ENCODE results near the gene OR4C45. TPM values are rescaled to one million over a fixed set of nuclear protein-coding genes. Genes with fewer than 3 reads are reported as not detected.

Gene OR4C45
- total and polyA plus RNA-seq, 2 of the 4 experiments (the other 2 are of a cell fraction), result not detected

DNA sequence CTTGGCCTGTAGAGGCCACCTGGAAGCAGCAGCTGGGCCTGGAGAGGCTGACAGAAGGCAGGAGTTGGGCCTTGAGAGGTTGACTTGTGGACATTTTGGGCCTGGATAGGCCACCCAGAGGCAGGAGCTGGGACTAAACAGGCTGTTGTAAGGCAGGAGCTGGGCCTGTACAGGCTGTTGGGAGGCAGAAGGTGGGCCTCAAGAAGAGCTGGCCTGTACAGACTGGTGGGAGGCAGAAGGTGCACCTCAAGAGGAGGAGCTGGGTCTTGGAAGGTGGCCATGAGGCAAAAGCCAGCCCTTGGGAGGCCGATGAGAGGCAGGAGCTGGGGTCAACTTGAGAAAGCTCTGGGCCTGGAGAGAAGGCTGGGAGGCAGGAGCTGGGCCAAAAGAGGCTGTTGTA is 45.3 kb downstream of the OR4C45 start:
- H2BK120ac ChIP-seq (ENCODE audit: low read depth, low read length), result no peak overlapping the region
- no peak overlapping the region for H3K4ac ChIP-seq (ENCODE audit: low read depth, low read length)
- H3K9me3 ChIP-seq (ENCODE audit: control insufficient read depth, insufficient read depth, low read length), result peaks cover 35% of the 10 kb centered on the region
- H2BK20ac ChIP-seq (ENCODE audit: low read depth, low read length), result no peak overlapping the region
- no peak overlapping the region for H2BK5ac ChIP-seq (ENCODE audit: low read depth, low read length, poor library complexity, severe bottlenecking)
- no peaks in the 10 kb centered on the region for H3K79me1 ChIP-seq (ENCODE audit: low read depth in 1 of 2, low read length in 2 of 2)
- H2AK9ac ChIP-seq (replicated peaks; ENCODE audit: low read depth, low read length, poor library complexity), result no peak overlapping the region
- no peak overlapping the region for H3K4me2 ChIP-seq (ENCODE audit: low read depth, low read length)
- in situ Hi-C loops (cut with MboI; ENCODE audit: low sequenced_read_pairs), result no loop called here
- no peak overlapping the region for H3K56ac ChIP-seq (ENCODE audit: extremely low read depth, insufficient read depth, low read length)
- H3K23ac ChIP-seq (ENCODE audit: low read depth, low read length), result no peak overlapping the region
- H2AFZ ChIP-seq (replicated peaks; ENCODE audit: low read length, poor library complexity), result no peak overlapping the region
- H4K5ac ChIP-seq (ENCODE audit: low read depth, low read length), result no peak overlapping the region
- no peaks in the 10 kb centered on the region for H3K4me1 ChIP-seq (ENCODE audit: control insufficient read depth, insufficient read depth, low read length)
- no peaks in the 10 kb centered on the region for H3K27me3 ChIP-seq (ENCODE audit: control insufficient read depth, insufficient read depth, low read length)
- intact Hi-C loops (cut with micrococcal nuclease), result no loop called here
- no peaks in the 10 kb centered on the region for H4K20me1 ChIP-seq (ENCODE audit: insufficient read depth, low read length)
- H2AK5ac ChIP-seq (ENCODE audit: low read depth, low read length), result no peak overlapping the region
- no peak for TF ChIP-seq MXI1 (IDR thresholded peaks at IDR 0.05; ENCODE audit: borderline replicate concordance, low read depth, low read length)
- TF ChIP-seq, protein P1, sequence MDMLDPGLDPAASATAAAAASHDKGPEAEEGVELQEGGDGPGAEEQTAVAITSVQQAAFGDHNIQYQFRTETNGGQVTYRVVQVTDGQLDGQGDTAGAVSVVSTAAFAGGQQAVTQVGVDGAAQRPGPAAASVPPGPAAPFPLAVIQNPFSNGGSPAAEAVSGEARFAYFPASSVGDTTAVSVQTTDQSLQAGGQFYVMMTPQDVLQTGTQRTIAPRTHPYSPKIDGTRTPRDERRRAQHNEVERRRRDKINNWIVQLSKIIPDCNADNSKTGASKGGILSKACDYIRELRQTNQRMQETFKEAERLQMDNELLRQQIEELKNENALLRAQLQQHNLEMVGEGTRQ (IDR thresholded peaks at IDR 0.05; ENCODE audit: low read depth, low read length), result no peak
- TF ChIP-seq, protein P2, sequence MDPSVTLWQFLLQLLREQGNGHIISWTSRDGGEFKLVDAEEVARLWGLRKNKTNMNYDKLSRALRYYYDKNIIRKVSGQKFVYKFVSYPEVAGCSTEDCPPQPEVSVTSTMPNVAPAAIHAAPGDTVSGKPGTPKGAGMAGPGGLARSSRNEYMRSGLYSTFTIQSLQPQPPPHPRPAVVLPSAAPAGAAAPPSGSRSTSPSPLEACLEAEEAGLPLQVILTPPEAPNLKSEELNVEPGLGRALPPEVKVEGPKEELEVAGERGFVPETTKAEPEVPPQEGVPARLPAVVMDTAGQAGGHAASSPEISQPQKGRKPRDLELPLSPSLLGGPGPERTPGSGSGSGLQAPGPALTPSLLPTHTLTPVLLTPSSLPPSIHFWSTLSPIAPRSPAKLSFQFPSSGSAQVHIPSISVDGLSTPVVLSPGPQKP (IDR thresholded peaks at IDR 0.05; ENCODE audit: borderline replicate concordance, low read depth, low read length), result no peak
- TF ChIP-seq RAD21 (IDR thresholded peaks at IDR 0.05; ENCODE audit: low read length), result no peak
- TF ChIP-seq CHD1 (IDR thresholded peaks at IDR 0.05; ENCODE audit: low read depth, low read length), result no peak
- no peak for TF ChIP-seq RCOR1 (IDR thresholded peaks at IDR 0.05; ENCODE audit: insufficient replicate concordance, low read length)
- TF ChIP-seq MAFK (IDR thresholded peaks at IDR 0.05; ENCODE audit: low read depth, low read length), result no peak
- TF ChIP-seq SMC3 (IDR thresholded peaks at IDR 0.05; ENCODE audit: low read depth, low read length), result no peak
- no peak for TF ChIP-seq BHLHE40 (IDR thresholded peaks at IDR 0.05; ENCODE audit: low read depth, low read length)
- no peak for TF ChIP-seq RFX5 (IDR thresholded peaks at IDR 0.05; ENCODE audit: low read depth, low read length)
- no peak for TF ChIP-seq NFE2L2 (IDR thresholded peaks at IDR 0.05; ENCODE audit: low read depth, low read length)
- TF ChIP-seq MAZ (IDR thresholded peaks at IDR 0.05; ENCODE audit: borderline replicate concordance, low read depth, low read length), result no peak
- TF ChIP-seq CEBPB (IDR thresholded peaks at IDR 0.05; ENCODE audit: low read depth, low read length), result no peak
- DNase-seq, result no peak
- H3K14ac ChIP-seq (replicated peaks; ENCODE audit: low read depth, low read length), result no peak overlapping the region
- ChIA-PET POLR2A (ENCODE audit: unreplicated experiment) (no interaction called here), CTCF (no interaction called here)
- no TSS peak for BruUV-seq (replicated peaks)
- H4K91ac ChIP-seq (ENCODE audit: insufficient read depth, low read depth, low read length), result no peak overlapping the region
- no peaks in the 10 kb centered on the region for H3K36me3 ChIP-seq (ENCODE audit: control insufficient read depth, insufficient read depth, low read length)
- dilution Hi-C loops (cut with HindIII; ENCODE audit: low sequenced_read_pairs, unreplicated experiment), result no loop called here
- no peak overlapping the region for H4K8ac ChIP-seq (ENCODE audit: low read depth in 2 of 2, low read length in 2 of 2)
- no peak overlapping the region for H3K9ac ChIP-seq (ENCODE audit: low read depth, low read length)
- no peak overlapping the region for H3K4me3 ChIP-seq (ENCODE audit: insufficient read depth, low read depth, low read length)
- no peak overlapping the region for H2BK15ac ChIP-seq (ENCODE audit: low read depth, low read length)
- 17% methylated on average over 1 of the region's 1 CpG; no CpG with 5 or more reads in 1 of the 2 experiments for WGBS, 2 experiments (ENCODE audit: extremely low coverage in 2 of 2, insufficient read length in 1 of 2)
- no peak overlapping the region for H3K27ac ChIP-seq (ENCODE audit: insufficient read depth, low read length)
- H3K9me1 ChIP-seq (ENCODE audit: insufficient read depth, low read length), result no peaks in the 10 kb centered on the region
- no peak overlapping the region for H3K18ac ChIP-seq (ENCODE audit: low read depth, low read length)
- ATAC-seq (ENCODE audit: low read depth), result no peak
